GM18526 (cell line): ENCODE data around the gene CDH23.

Experiments used
- POLR2A ChIP-seq: IDR thresholded peaks from 3 replicates; pipeline ENCODE4 v1.6.1; 2011; ENCODE audit not compliant: insufficient read length; ENCODE audit errors: extremely low read depth

The CDH23 gene

DNA sequence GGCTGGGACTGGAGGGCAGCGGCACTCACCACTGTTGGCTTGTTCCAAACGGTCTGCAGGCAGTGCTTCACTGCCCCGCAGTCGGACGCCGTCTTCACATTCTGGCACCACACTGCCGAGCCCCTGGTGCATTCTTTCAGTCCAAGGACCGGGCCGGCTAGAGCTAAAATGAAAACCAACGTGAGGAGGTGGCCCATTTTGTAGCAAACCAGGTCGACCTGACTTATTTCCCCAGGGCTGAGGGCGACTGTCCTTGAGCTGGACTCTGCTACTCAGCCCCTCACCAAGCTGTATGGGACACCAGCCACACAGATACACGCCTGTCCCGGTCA lies 437.6 kb downstream of the CDH23 start:
- no peak for TF ChIP-seq POLR2A

DNA sequence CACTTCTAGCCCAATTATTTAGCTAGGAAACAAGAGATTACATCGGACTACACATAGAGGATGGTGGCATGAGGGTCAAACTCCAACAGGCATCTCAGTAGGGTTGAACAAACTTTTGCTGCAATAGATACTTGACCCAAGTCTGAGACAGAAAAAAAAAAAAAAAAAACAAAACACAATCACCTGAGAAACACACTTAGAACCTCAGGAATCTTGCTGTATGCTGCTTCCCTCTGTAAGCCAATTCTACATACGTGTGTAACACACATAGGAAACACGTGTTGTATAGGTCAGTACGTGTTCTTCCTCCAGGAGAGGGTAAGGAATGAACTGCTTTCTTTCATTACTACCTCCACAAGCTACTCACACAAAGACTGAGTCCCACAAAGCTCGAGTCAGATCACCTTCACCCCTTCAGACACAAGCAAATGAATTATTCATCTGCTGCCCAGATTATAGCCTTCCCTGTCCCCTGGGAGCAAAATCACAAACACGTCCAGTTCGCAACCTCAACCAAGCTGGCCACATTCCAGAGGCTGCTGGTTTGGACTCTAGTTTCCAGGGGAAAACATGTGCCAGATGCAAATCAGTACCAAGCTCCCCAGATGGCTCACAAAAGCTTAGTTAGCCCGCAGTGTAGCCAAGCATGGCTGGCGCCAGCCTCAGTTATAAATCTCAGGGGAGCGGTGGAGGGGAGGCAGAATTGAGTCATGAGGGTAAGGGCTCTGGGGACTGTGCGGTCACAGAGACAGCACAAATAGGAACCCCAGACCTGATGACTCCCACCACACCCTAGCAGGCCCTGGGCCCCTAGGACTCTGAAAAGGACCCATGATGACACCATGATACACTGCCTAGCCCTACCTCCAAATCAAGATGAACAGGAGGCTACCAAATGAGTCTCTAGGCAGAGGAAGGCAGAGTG lies 439.2 kb downstream of the CDH23 start:
- no peak for TF ChIP-seq POLR2A

DNA sequence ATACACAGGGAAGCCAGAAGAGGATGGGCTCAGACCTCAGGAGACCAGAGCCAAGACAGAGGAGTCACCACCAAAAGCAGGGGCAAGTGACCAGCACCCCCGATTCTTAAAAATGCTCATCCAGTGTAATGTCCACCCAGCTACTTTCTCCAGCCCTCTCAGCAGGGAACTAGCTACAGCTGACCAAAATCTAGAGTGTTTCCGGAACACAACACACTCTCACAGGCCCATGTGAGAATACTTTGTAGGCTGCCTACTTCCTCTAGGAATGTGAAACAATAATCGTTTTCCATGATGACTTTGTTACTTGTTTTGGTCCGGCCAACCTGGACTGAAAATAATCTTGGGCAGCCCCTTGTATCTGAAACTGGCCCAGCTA lies 439.9 kb downstream of the CDH23 start:
- TF ChIP-seq POLR2A, result no peak

DNA sequence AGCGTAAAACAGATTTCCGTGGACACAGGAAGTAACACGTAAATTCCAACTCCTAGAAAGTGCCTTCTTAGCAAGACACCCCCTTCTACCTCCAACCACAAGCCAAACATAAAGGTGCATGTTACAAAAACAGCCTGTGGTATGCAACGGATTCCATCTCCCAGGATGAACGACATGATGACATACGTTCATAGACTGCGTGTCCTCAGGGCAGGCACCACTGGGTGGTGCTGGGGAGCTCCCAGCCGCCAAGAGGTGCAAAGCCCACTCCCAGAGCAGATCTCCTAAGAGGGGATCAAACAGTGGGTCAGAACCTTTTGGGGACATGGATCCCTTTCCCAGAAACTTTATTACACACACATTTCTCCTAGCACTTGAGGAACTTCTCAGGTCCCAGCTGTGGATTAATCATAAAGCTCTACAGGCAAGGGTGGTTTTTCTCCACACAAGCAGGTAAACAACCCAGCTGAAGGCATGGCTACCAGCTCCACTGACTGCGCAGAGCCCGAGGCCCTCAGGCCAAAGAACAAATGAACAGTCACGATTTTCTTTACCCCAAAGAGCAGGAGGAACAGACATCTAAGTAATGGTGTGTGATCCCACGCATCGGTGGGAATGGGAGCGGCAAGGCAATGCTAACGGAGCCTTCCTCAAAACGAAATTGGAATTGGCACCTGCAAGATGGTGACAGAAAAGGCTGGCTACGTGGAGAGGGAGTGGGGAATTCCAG lies 440.5 kb downstream of the CDH23 start:
- TF ChIP-seq POLR2A, result no peak

DNA sequence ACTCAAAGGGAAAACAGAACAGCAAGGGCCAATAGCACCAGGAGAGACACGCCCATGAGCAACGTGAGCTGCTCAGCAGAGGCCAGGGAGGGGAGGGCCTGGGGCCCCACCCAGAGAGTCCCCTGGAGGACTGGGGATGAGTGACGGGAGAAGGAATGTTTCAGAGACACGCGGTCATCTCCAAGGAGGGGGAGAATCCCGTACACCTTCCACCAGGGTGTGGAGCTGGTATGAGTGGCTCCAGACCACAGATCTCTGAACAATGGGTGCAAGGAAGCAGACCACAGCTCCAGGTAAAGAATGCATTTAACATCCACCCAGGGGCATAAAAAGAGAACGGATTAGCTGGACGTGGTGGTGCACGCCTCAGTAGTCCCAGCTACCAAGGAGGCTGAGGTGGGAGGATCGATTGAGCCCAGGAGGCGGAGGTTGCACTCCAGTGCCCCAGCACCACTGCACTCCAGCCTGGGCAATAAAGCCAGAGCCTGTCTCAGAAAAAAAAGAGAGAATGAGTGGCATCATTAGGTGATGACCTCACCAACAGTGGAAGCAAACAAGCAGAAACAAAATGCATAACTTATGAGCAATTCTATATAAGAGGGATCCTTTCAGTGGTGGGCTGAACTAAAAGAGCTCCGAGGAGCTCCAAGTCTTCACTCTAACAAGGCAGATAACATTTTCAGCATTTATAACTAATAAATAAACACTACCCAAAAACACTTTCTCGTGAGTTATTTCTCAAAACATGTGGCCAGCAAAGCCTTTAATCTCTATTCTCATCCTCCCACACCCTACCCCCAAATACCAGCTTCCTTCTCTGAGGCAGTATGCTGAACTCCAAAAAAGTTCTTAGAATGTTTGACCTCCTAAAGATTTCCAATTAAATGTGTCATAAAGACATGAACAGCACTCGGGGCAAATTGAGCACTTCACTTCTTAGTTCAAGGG lies 441.8 kb downstream of the CDH23 start:
- no peak for TF ChIP-seq POLR2A

DNA sequence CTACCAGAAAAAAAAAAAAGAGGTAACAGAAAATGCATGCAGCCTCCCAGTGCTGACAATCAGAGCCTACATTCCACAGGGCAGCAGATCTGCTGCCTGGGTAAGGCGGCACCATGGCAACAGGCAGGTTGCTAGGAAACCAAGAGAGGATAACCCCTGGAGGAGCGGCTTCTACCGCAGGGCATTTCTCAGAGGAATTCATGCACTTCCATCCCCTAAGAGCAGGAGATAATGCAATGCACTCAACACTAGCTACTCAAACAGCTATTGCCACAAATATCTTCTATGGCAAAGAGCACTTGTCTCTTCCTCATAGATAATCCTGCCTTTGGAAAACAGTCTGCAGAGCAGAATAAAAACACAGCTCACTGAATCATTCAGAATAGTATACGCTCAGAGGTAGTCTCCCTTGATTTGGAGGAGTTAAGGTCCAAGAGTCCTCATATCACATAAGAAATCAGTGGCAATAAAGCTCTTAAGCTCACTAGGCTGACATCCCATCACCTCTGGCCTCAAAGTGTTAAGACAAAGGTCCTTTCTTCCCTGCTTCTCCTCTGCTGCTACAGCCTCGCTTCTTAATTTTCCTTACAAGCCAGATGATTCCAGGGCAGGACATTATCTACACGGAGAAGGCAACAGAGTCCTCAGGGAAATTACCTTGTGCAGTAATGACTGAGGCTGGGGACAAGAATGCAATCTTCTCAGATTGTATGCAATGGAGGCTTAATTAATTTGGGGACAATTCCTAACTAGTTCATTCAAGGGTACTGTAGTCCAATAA lies 443.6 kb downstream of the CDH23 start:
- no peak for TF ChIP-seq POLR2A

DNA sequence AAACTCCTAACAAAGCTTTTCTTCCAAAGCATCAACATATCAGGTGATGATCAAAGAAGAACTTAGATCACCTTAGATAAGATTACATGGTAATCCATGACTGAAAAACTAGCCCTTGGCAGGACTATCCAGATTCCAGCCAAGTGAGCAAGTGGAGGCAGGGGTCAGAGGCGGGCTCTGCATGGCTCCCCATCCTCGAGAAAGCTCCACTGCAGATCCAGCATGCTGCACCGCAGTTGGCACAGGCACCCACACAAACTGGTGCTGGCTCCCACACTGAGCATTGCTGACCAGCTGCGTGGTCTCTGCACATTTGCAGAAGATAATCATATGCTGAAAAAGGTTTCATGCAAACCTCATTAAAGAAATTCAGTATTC lies 444.2 kb downstream of the CDH23 start:
- TF ChIP-seq POLR2A, result no peak

DNA sequence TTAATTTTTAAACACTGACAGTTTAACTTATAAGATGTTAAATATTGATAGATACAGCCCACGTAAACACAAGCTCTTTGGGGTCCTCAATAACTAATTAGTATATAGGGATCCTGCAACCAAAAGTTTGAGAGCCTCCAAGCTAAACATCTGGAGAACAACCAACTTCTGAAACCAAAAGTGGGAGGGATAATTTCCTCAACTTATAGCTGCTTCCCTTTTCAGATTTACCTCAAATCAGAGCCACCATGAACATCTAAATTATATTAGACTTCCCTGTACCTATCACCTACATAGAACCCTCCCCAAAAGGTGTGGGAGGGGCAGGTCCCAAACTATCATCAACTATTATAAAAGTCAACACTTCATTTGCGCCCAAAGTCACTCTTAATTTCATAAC lies 445.7 kb downstream of the CDH23 start:
- TF ChIP-seq POLR2A, result no peak

DNA sequence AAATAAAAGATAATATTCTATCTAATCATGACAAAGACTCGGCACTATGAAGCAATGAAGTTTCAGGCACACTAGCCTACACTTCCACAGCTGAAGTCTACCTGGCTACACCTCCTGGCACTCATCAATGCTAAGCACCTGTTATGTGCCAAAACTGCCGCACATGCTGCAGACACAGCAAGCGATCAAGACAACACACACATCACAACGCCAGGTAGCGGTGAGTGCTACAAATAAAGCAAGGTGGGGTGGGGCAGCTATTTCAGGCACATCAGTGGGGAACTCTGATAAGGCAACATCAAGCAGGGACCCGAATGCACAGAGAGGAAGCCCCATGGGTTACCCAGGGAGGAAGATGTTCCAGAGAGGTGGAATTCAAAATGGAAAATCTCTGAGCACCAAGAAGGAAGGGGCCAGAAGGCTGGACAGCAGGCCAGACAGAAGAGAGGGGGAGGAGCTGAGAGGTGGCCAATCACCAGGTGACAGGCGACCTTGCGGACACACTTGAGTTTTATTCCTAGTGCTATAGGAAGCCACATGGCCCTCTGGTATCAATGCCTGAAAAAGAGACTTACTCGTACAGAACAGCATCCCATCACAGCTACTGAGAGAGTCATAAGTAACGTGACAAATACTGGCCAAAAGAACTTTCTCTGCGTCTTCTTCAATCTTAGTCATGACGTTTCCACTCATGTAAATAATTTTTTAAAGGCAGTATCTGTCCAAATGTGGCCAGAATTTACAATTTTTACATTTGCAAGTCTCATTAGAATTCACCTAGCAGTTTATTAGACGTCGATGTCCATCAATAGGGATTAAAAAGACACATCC lies 446.4 kb downstream of the CDH23 start:
- TF ChIP-seq POLR2A, result no peak

DNA sequence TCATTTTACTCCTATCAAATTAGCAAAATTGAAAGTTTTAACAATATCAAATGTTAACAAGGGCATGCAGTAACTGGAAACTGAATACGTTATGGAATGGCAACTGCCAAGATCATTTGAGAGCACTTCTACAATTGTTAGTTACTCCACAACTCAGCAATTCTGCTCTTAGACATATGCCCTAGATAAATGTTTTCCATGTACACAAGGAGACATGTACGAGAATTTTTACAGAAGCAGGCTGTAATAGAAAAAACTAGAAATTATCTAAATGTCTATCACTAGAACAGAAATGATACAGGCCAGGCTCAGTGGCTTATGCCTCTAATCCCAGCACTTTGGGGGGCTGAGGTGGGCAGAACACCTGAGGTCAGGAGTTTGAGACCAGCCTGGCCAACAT lies 447.4 kb downstream of the CDH23 start:
- no peak for TF ChIP-seq POLR2A

DNA sequence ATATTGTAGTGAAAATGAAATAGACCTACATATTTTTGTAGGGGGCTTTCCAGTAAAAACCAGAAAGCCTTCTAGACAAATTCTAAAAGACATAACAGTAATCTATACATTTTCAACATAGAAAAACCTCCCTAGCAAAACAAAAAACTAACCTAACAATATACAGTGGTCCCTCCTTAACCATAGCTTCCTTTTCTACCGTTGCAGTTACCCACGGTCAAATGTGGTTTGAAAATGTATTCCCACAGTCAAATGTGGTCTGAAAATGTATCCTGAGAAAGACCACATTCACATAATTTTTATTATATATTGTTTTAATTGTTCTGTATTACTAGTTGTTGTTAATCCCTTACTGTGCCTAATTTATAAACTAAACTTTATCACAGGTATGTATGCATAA lies 448.0 kb downstream of the CDH23 start:
- TF ChIP-seq POLR2A, result no peak

DNA sequence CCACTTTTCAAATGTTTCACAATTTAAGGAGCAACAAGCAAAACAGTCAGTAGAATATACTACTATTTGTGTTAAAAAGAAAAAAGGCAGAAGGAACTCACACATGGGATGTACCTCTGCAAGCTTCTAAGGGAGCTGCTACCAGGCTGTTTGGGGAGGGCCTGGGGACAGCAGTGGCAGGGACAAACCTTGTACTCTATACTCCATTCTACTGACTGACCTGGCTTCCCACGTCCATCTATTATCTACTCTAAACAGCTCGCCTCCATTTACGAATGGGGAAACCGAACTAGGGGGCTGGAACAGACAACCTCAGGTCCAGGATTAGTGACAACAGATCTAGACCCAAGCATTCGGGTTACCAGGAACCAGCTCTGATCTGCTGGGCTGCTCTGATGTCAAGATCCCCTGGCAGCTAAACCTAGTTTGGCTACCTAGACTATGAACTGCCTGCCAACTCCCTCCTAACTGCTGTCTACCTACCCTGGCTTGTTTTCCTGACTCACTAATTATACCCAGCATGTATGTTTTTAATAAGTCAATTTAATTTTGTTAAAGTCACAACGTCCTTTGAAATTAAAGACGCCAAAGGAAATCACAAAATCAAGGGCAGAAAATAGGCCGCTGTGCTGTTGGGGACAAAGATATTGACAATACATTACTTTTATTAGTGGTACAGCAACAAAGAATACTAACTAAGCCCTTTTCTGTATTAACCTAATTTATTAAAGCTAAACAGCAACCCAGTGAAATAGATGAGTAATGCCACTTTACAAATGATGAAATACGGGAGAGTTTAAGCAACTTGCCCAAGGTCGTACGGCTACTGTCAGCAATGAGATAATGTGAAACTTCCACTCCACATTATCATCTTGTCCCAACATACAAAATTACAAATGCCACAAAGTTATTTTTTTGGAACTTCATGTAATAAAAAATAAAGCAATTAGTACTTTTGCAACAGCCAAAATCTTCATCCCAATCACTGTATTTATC lies 449.0 kb downstream of the CDH23 start:
- TF ChIP-seq POLR2A, result no peak

DNA sequence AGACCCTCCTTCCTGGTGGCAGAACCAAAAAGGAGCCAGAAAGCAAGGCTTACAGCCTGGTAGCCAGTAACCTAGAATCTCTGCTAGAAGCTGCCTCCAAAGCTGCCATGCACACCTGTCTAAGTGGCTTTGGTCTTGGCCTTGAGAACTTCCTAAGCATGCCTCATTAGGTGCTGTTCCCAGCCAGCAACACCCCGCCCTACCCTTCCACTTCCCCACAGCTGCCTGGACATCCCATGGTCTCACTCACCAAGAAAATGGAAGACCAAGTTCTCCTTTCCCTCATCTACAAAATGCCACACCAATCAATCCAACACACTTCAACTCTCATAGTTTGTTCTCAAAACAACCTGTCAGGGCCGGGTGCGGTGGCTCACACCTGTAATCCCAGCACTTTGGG lies 450.1 kb downstream of the CDH23 start:
- TF ChIP-seq POLR2A, result no peak
